Measurements from ENCODE around the gene KRT81.
"Not testable (repeated sequence)": the region's sequence is repeated elsewhere in the genome, so short reads cannot be mapped to it uniquely, and the experiment has no call there.

The KRT81 gene

GRCh38 chr12:52241205-52241842, 50.0 kb downstream of the KRT81 start:
- no peak for DNase-seq (ENCODE audit: low spot score)

- not testable (repeated sequence) for DNase-seq (ENCODE audit: low spot score)
These were observed 51.1 kb downstream of the KRT81 start for GRCh38 chr12:52240247-52240646.

- DNase-seq (ENCODE audit: low spot score), result no peak
These were observed 51.6 kb downstream of the KRT81 start for GRCh38 chr12:52239767-52240166.

GRCh38 chr12:52238916-52239646, 52.3 kb downstream of the KRT81 start:
- DNase-seq (ENCODE audit: low spot score), result no peak

GRCh38 chr12:52238207-52238840, 53.0 kb downstream of the KRT81 start:
- DNase-seq (ENCODE audit: low spot score), result no peak

- no peak for DNase-seq (ENCODE audit: low spot score)
These were observed 54.8 kb downstream of the KRT81 start for GRCh38 chr12:52236386-52237050.
